OCI-LY1 (cell line): ENCODE results near the gene LRRC28.

ENCODE experiments used
- H2AFZ ChIP-seq: fragments of 200-600 bp; sonication (generic), shearing (Covaris generic); 2 replicates; pipeline ENCODE4 v1.6.0; 2014; ENCODE audit warnings: antibody characterized with exemption, mild to moderate bottlenecking, low read length
- H3F3A ChIP-seq: fragments of 200-600 bp; sonication (generic), shearing (Covaris generic); 2 replicates; pipeline ENCODE4 v1.6.0; 2014; ENCODE audit warnings: mild to moderate bottlenecking, antibody characterized with exemption, low read length, moderate library complexity; ENCODE audit not compliant: insufficient read depth
- H3K27ac ChIP-seq: fragments of 200-600 bp; sonication (generic); 2 replicates; pipeline ENCODE4 v1.5.1; 2014; ENCODE audit warnings: low read length, mixed run types, mild to moderate bottlenecking, low read depth; ENCODE audit not compliant: poor library complexity, severe bottlenecking
- H3K27me3 ChIP-seq: fragments of 200-600 bp; sonication (generic); 2 replicates; pipeline ENCODE4 v1.6.0; 2014; ENCODE audit warnings: antibody characterized with exemption, mild to moderate bottlenecking, low read length, moderate library complexity; ENCODE audit not compliant: insufficient read depth
- H3K36me3 ChIP-seq: fragments of 200-600 bp; sonication (generic); 2 replicates; pipeline ENCODE4 v1.6.1; 2014; ENCODE audit warnings: mild to moderate bottlenecking, antibody characterized with exemption, low read length, moderate library complexity, mixed read lengths; ENCODE audit not compliant: insufficient read depth
- H3K4me1 ChIP-seq: fragments of 200-600 bp; sonication (generic); 2 replicates; pipeline ENCODE4 v1.5.1; 2014; ENCODE audit warnings: mild to moderate bottlenecking, low read length, moderate library complexity; ENCODE audit not compliant: insufficient read depth, severe bottlenecking
- H3K4me2 ChIP-seq: fragments of 200-600 bp; sonication (generic), shearing (Covaris generic); 2 replicates; pipeline ENCODE4 v1.6.1; 2014; ENCODE audit warnings: low read length
- H3K4me3 ChIP-seq: fragments of 200-600 bp; sonication (generic); 2 replicates; pipeline ENCODE4 v1.5.1; 2014; ENCODE audit warnings: low read length, low read depth, mild to moderate bottlenecking, mixed read lengths; ENCODE audit not compliant: poor library complexity, severe bottlenecking
- H3K79me2 ChIP-seq: fragments of 200-600 bp; shearing (Covaris generic); 2 replicates; pipeline ENCODE4 v1.6.1; 2016; ENCODE audit warnings: mixed run types, low read length, mixed read lengths; ENCODE audit not compliant: insufficient read depth
- H3K9ac ChIP-seq: fragments of 200-600 bp; sonication (generic), shearing (Covaris generic); 2 replicates; pipeline ENCODE4 v1.6.1; 2014; ENCODE audit warnings: mild to moderate bottlenecking, low read length, mixed read lengths
- H3K9me2 ChIP-seq: fragments of 200-600 bp; sonication (generic), shearing (Covaris generic); 2 replicates; pipeline ENCODE4 v1.6.1; 2014; ENCODE audit warnings: low read depth, mild to moderate bottlenecking, low read length, mixed read lengths
- H3K9me3 ChIP-seq: fragments of 200-600 bp; shearing (Covaris generic); 2 replicates; pipeline ENCODE4 v1.6.1; 2014; ENCODE audit warnings: low read length, mixed read lengths
- H4K20me1 ChIP-seq: fragments of 200-600 bp; sonication (generic), shearing (Covaris generic); 2 replicates; pipeline ENCODE4 v1.6.0; 2016; ENCODE audit warnings: mild to moderate bottlenecking, low read length; ENCODE audit not compliant: insufficient read depth
- EZH2 ChIP-seq: fragments of 200-600 bp; sonication (generic), shearing (Covaris generic); IDR thresholded peaks from 2 replicates; pipeline ENCODE4 v1.8.0; 2017; ENCODE audit warnings: borderline replicate concordance, mixed run types, mild to moderate bottlenecking, antibody characterized with exemption, low read length, moderate library complexity, mixed read lengths
- TF ChIP-seq, protein P1 (sequence below): fragments of 200-600 bp; sonication (generic), shearing (Covaris generic); IDR thresholded peaks from 2 replicates; pipeline ENCODE4 v1.5.1; 2017; ENCODE audit warnings: mild to moderate bottlenecking, antibody characterized with exemption, low read length, moderate library complexity, mixed read lengths

Gene LRRC28

GRCh38 chr15:99268431-99268830, 17.1 kb downstream of the LRRC28 start:
- no peak for TF ChIP-seq EZH2
- H3F3A ChIP-seq: no peaks in the 10 kb centered on the region

DNA sequence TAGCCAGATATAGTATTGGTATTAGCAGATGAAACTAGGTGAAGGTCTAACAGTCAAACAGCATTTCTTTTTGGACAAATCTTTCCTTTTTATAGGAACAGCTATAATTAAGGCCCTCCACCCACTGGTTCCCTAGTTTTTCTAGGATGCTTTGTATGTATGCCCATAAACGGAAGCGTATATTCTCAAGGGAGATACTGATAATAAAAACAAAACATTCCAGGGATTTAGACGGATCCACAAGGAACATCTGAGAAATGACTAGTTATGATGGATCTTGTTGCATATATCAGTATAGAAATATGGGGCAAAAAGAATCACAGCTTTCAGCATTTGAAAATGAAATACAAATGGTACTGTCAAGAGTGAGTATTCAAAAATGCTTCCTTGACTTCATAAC, 22.5 kb downstream of the LRRC28 start:
- no peaks in the 10 kb centered on the region for H3K27me3 ChIP-seq
- H3K9me3 ChIP-seq: no peaks in the 10 kb centered on the region
- H3K4me1 ChIP-seq: no peaks in the 10 kb centered on the region
- no peak overlapping the region for H3K9ac ChIP-seq
- no peaks in the 10 kb centered on the region for H3F3A ChIP-seq
- no peak for TF ChIP-seq EZH2
- TF ChIP-seq, protein P1, sequence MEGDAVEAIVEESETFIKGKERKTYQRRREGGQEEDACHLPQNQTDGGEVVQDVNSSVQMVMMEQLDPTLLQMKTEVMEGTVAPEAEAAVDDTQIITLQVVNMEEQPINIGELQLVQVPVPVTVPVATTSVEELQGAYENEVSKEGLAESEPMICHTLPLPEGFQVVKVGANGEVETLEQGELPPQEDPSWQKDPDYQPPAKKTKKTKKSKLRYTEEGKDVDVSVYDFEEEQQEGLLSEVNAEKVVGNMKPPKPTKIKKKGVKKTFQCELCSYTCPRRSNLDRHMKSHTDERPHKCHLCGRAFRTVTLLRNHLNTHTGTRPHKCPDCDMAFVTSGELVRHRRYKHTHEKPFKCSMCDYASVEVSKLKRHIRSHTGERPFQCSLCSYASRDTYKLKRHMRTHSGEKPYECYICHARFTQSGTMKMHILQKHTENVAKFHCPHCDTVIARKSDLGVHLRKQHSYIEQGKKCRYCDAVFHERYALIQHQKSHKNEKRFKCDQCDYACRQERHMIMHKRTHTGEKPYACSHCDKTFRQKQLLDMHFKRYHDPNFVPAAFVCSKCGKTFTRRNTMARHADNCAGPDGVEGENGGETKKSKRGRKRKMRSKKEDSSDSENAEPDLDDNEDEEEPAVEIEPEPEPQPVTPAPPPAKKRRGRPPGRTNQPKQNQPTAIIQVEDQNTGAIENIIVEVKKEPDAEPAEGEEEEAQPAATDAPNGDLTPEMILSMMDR: no peak
- H3K4me2 ChIP-seq: no peak overlapping the region
- H3K9me2 ChIP-seq: no peaks in the 10 kb centered on the region
- no peak overlapping the region for H3K27ac ChIP-seq
- H3K4me3 ChIP-seq: no peak overlapping the region
- no peaks in the 10 kb centered on the region for H4K20me1 ChIP-seq
- no peak overlapping the region for H2AFZ ChIP-seq
- H3K79me2 ChIP-seq: no peaks in the 10 kb centered on the region
- no peaks in the 10 kb centered on the region for H3K36me3 ChIP-seq

More at GRCh38 chr15:99268431-99268830, 17.1 kb downstream of the LRRC28 start:
- Histone ChIP-seq H2AFZ (no peak overlapping the region), H3K9me3 (no peaks in the 10 kb centered on the region), H3K4me1 (no peaks in the 10 kb centered on the region), H3K9ac (no peak overlapping the region), H3K27ac (no peak overlapping the region), H3K79me2 (no peaks in the 10 kb centered on the region), H3K9me2 (no peaks in the 10 kb centered on the region), H3K36me3 (no peaks in the 10 kb centered on the region), H3K4me2 (no peak overlapping the region), H3K4me3 (no peak overlapping the region), H4K20me1 (no peaks in the 10 kb centered on the region), H3K27me3 (no peaks in the 10 kb centered on the region)

- Histone ChIP-seq H3K4me2 (no peak overlapping the region), H3K27ac (no peak overlapping the region)
- TF ChIP-seq, protein P1: no peak
- no peak for TF ChIP-seq EZH2
Observed at GRCh38 chr15:99275061-99275460, 23.8 kb downstream of the LRRC28 start.

GRCh38 chr15:99275525-99276128, 24.3 kb downstream of the LRRC28 start:
- no peaks in the 10 kb centered on the region for H3K27me3 ChIP-seq
- no peaks in the 10 kb centered on the region for H3K79me2 ChIP-seq
- H2AFZ ChIP-seq: no peak overlapping the region
- H3K9ac ChIP-seq: no peak overlapping the region
- H3K4me1 ChIP-seq: no peaks in the 10 kb centered on the region
- no peak overlapping the region for H3K4me2 ChIP-seq
- H4K20me1 ChIP-seq: no peaks in the 10 kb centered on the region
- TF ChIP-seq EZH2: no peak
- TF ChIP-seq, protein P1: no peak
- H3K36me3 ChIP-seq: no peaks in the 10 kb centered on the region
- no peaks in the 10 kb centered on the region for H3F3A ChIP-seq
- no peak overlapping the region for H3K27ac ChIP-seq
- no peaks in the 10 kb centered on the region for H3K9me2 ChIP-seq
- no peak overlapping the region for H3K4me3 ChIP-seq
- H3K9me3 ChIP-seq: no peaks in the 10 kb centered on the region

More at GRCh38 chr15:99275061-99275460, 23.8 kb downstream of the LRRC28 start:
- no peaks in the 10 kb centered on the region for H3K4me1 ChIP-seq
- H3K79me2 ChIP-seq: no peaks in the 10 kb centered on the region
- no peak overlapping the region for H3K4me3 ChIP-seq
- no peaks in the 10 kb centered on the region for H4K20me1 ChIP-seq
- no peak overlapping the region for H2AFZ ChIP-seq
- H3K9me2 ChIP-seq: no peaks in the 10 kb centered on the region
- H3K27me3 ChIP-seq: no peaks in the 10 kb centered on the region
- no peaks in the 10 kb centered on the region for H3F3A ChIP-seq
- no peaks in the 10 kb centered on the region for H3K9me3 ChIP-seq
- no peaks in the 10 kb centered on the region for H3K36me3 ChIP-seq
- H3K9ac ChIP-seq: no peak overlapping the region
